HT-29 (cell line): ENCODE data around the gene VSTM2B. TPM values are rescaled to one million over a fixed set of nuclear protein-coding genes. Genes with fewer than 3 reads are reported as not detected.
A peak's percentile ranks its signal among the peaks of the same experiment; 100 is the strongest.
"Not testable (repeated sequence)": the region's sequence is repeated elsewhere in the genome, so short reads cannot be mapped to it uniquely, and the experiment has no call there.

Experiments
- DNase-seq: peaks from one replicate; pipeline ENCODE4 v3.0.0-alpha.2; 2015; ENCODE audit warnings: low spot score
- total RNA-seq: library from RNA; depleted of rRNA; stranded (reverse); fragments of >200 nt; shearing (Covaris generic); gene quantifications from 2 replicates; pipeline ENCODE4 v1.2.3, GENCODE V29; 2014; rRNA removed

Gene VSTM2B
- total RNA-seq, result not detected in 2 replicates

DNA sequence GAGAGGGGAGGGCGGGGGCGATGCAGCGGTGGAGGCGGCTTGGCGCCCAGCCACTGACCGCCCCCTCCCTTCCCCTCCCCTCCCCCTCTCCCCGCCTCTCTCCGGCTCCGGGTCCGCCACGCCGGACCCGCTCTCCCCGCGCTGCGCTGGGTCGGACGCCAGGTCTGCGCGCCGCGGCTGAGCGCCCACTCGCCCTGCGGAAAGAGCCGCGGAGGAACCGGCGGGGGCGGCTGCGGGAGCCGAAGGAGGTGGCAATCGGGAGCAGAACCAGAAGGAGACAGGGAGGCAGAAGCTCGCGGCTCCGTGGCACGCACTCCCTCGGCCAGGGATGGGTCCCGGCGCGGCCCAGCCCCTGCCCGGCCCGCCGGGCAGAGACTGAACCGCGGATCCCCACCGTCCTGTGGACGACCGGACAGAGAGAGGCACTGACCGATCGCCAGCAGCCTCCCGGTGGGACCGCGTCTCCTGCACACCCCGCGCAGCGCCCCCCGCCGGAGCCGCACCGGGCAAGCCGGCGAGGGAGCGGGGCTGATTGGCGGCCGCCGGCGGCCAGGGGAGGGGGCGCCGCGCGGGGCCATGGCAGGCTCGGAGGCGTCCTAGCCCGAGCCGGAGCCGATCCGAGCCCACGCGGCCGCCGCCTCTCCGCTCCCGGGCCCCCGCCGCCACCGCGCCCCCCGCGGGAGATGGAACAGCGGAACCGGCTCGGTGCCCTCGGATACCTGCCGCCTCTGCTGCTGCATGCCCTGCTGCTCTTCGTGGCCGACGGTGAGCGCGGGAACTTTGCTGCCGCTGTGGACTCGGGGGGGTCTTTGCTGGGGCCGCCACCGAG, at the start of gene VSTM2B:
TSS of gene VSTM2B (plus strand) at position 94 of the 829 bp plus-strand sequence. CDS start at position 684, 590 bp downstream.
- DNase-seq, result no peak

DNA sequence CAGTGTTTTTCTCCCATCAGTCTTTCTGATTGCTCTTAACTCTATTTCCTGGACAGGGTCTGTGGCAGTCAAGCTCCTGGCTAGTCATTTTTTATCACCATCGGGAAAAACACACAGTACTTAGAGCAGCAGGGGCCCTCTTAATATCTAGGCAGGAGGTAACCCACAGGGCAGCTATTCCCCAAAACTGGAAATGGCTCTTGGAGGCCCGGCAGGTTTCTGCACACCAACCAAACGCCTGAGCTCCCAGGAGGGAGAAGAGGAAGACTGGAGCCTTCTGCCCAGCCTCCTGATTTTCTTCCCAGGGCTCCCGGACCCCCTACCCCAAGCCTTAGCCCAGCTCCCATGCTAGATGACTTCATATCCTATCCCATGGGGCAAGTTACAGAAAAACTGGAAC, 49.3 kb upstream of the VSTM2B start:
- no peak for DNase-seq

- DNase-seq, result no peak
These were observed 47.8 kb upstream of the VSTM2B start for GRCh38 chr19:29477831-29478577.

- peak; percentile 47 for DNase-seq
These were observed 46.9 kb upstream of the VSTM2B start for GRCh38 chr19:29478578-29479565.

GRCh38 chr19:29479941-29480340, 45.9 kb upstream of the VSTM2B start:
- no peak for DNase-seq

DNA sequence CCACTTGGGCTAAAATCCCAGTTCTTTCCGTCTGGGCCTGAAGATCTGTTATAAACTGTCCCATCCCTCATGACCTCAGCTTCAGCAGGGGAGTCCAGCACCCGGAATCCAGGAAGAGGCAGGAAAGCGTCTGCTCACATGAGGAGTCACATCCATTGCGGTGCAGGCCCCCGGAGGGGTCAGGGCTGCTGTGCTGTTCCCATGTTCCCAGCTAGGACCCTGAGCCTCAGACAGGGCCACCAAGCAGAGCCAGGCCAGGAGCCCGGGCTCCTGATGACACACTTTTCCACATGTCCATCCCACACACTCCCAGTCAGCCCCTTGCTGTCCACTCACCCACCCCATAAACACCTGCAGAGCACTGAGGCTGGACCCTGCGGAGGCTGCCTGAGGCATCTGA, 45.3 kb upstream of the VSTM2B start:
- no peak for DNase-seq

GRCh38 chr19:29482855-29483640, 42.7 kb upstream of the VSTM2B start:
- DNase-seq, result no peak

GRCh38 chr19:29483641-29483920, 42.2 kb upstream of the VSTM2B start:
- no peak for DNase-seq

GRCh38 chr19:29483944-29484581, 41.7 kb upstream of the VSTM2B start:
- no peak for DNase-seq

DNA sequence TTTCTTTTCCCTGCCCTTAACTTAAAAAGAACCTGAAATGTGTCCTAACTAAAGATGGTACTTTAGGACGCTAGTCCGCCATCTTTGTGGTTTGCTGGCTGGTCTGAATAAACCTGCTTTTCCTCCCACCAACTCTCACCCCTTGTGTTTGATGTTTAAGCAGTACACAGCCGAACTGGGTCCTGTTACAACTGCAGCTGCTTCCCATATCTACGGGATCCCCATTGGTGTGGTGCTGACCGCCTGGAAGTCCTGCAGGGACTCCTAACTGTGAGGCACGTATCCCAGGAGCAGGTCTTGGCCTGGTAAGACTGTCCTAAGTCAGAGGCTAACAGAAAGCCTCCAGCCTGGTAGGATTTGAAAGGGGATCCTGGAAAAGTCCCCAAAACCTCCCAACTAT, 40.9 kb upstream of the VSTM2B start:
- DNase-seq, result no peak

GRCh38 chr19:29485293-29485692, 40.5 kb upstream of the VSTM2B start:
- DNase-seq, result no peak

DNA sequence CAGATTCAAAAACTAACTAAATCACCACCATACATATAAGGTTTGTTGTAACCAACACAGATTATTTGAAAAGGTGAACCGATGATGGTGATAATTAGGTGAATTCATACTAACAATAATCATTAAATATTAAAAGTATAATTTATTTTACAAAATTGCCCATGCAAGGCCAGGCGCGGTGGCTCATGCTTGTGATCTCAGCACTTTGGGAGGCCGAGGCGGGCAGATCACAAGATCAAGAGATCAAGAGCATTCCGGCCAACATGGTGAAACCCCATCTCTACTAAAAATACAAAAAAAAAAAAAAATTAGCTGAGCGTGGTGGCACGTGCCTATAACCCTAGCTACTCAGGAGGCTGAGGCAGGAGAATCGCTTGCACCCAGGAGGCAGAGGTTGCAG, 38.8 kb upstream of the VSTM2B start:
- not testable (repeated sequence) for DNase-seq

DNA sequence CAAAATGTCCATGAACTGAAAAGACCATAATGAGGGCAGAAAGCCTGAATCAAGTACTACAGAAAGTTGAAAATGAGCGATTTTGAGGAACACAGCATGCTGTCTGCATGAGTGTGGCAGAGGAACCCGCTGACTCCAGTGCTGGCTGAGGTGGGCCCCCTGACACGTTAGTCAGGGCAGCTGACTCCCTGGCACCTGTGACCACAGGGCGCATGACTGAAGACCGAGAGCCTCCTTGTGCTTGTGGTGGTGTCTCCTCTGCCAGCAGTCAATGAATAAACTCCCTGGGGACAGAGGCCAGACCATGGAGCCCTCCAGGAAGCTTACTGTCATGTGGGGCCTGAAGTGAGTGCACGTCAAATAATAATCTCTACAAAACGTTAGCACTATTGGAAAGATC, 38.4 kb upstream of the VSTM2B start:
- DNase-seq, result no peak

DNA sequence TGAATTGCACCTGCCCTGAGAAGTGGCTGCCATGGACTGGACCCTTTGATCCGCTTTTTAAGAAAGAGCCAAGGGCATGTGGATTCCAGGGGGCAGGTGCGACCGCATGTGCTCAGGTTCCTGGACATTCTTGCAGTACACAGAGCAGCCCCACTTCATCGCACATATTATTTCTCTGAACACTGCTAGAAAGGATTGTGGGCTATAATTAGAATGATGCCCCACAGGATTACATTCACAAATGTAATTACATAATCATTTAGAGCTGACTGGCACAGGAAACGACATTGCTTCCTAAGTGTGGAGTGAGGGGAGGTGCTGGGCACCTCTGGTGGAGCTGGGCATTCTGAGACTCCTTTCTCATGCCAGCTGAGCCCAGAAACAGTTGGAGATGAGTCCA, 37.5 kb upstream of the VSTM2B start:
- DNase-seq, result no peak

- no peak for DNase-seq
These were observed 36.4 kb upstream of the VSTM2B start for GRCh38 chr19:29489172-29489951.

DNA sequence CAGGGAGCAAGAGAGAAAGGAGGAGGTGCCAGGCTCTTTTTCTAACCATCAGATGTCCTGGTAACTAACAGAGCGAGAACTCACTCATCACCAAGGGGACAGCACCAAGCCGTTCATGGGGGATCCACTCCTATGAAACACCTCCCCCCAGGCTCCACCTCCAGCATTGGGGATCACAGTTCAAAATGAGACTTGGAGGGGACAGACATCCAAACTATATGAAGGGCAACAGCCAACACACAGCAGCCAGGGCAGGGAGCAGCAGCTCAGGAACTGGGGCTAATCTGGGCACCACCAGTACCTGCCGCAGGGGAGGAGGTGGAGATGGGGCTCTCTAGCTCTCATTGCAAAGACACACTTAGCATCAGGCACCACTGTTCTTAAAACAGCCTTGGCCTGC, 34.3 kb upstream of the VSTM2B start:
- DNase-seq, result no peak

DNA sequence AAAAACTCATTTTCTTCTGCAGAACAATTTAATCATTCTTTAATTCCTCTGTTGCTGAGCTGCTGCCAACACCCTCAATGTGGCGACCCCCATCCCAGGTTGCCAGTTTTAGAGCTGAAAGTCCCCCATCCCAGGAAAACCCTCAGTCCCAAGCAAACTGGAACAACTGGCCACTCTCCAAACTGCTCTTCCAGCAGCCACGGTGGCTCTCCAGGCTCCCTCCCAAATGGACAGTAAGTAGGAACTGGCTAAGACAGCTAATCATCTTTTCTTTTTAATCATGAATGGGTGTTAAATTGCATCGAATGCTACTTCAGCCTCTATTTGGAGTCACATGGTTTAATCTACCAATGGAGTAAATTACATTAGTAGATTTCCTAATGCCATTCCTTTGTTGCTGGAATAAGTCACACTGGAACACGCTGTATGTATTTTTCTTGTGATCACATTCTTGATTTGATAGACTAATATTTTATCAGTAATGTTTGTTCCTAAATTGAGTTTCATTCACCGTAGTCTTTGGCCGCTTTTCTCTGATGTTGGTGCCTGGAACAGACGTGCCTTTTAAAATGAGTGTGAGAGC, 33.7 kb upstream of the VSTM2B start:
- no peak for DNase-seq

- no peak for DNase-seq
These were observed 33.0 kb upstream of the VSTM2B start for GRCh38 chr19:29492769-29493168.

DNA sequence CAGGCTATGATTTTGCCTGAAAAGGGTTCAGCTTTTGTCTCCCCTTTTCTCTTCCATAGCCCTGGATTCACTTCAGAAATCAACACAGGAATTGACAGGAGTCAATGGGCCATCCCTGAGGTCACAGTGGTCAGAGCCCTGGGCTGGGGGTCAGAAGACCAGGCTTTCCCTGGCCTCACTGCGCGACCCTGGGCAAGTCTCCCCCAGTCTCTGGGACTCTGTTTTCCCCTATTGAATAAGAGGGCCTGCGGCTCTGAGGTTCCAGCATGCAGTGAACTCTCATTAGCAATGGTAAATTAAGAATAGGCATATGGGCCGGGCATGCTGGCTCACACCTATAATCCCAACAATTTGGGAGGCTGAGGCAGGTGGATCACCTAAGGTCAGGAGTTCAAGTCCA, 30.7 kb upstream of the VSTM2B start:
- no peak for DNase-seq
